Duodenal mucosa (tissue), 2 donors: ENCODE measurements around the gene C19orf33.
A peak's percentile ranks its signal among the peaks of the same experiment; 100 is the strongest.

ENCODE experiments used
- H3K27ac ChIP-seq: one replicate; pipeline ENCODE4 v1.7.0; 2013; ENCODE audit warnings: low read depth, low read length
- H3K27me3 ChIP-seq, 2 donors: one replicate each; pipeline ENCODE4 v1.7.0; 2013; ENCODE audit warnings: low read length in 2 of 2, control low read depth in 1 of 2; ENCODE audit not compliant: insufficient read depth in 2 of 2, control insufficient read depth in 1 of 2
- H3K36me3 ChIP-seq, 2 donors: one replicate each; pipeline ENCODE4 v1.7.0; 2013; ENCODE audit warnings: low read length in 2 of 2, control low read depth in 1 of 2; ENCODE audit not compliant: insufficient read depth in 2 of 2, control insufficient read depth in 1 of 2
- H3K4me1 ChIP-seq, 2 donors: one replicate each; pipeline ENCODE4 v1.7.0; 2013; ENCODE audit warnings: low read length in 2 of 2, control low read depth in 1 of 2; ENCODE audit not compliant: insufficient read depth in 2 of 2, control insufficient read depth in 1 of 2
- H3K4me3 ChIP-seq, 2 donors: one replicate each; pipeline ENCODE4 v1.7.0; 2013; ENCODE audit warnings: low read length in 2 of 2, low read depth in 1 of 2
- H3K9ac ChIP-seq, 2 donors: one replicate each; pipeline ENCODE4 v1.7.0; 2013; ENCODE audit warnings: low read length in 2 of 2, low read depth in 1 of 2
- H3K9me3 ChIP-seq, 2 donors: one replicate each; pipeline ENCODE4 v1.7.0; 2013; ENCODE audit warnings: low read length in 2 of 2, control low read depth in 1 of 2; ENCODE audit not compliant: control insufficient read depth in 1 of 2

Gene C19orf33

GRCh38 chr19:38308006-38308766 is 4.1 kb downstream of the C19orf33 start:
- H3K36me3 ChIP-seq: peaks cover 4 to 25% of the 10 kb centered on the region in 2 donors
- no peaks in the 10 kb centered on the region for H3K27me3 ChIP-seq
- H3K9me3 ChIP-seq: no peaks in the 10 kb centered on the region
- H3K4me1 ChIP-seq: peaks cover 0 to 11% of the 10 kb centered on the region in 2 donors
- H3K27ac ChIP-seq: no peak overlapping the region
- H3K4me3 ChIP-seq: no peak overlapping the region
- H3K9ac ChIP-seq: no peak overlapping the region

- H3K27ac ChIP-seq: no peak overlapping the region
- H3K9ac ChIP-seq: no peak overlapping the region
- H3K36me3 ChIP-seq: peaks cover 4 to 25% of the 10 kb centered on the region in 2 donors
- H3K27me3 ChIP-seq: no peaks in the 10 kb centered on the region
- peaks cover 0 to 5% of the 10 kb centered on the region in 2 donors for H3K4me1 ChIP-seq
- H3K9me3 ChIP-seq: no peaks in the 10 kb centered on the region
- no peak overlapping the region for H3K4me3 ChIP-seq
Measured at GRCh38 chr19:38308926-38309614, 5.0 kb downstream of the C19orf33 start.

- H3K9me3 ChIP-seq: no peaks in the 10 kb centered on the region
- H3K27ac ChIP-seq: no peak overlapping the region
- peaks cover 0 to 2% of the 10 kb centered on the region in 2 donors for H3K4me1 ChIP-seq
- no peak overlapping the region for H3K4me3 ChIP-seq
- H3K9ac ChIP-seq: no peak overlapping the region
- H3K27me3 ChIP-seq: no peaks in the 10 kb centered on the region
- H3K36me3 ChIP-seq: peaks cover 4 to 25% of the 10 kb centered on the region in 2 donors
Measured at GRCh38 chr19:38309615-38310278, 5.7 kb downstream of the C19orf33 start.

- Histone ChIP-seq H3K9ac (no peak overlapping the region), H3K4me3 (no peak overlapping the region), H3K9me3 (no peaks in the 10 kb centered on the region), H3K4me1 (peaks cover 2 to 3% of the 10 kb centered on the region in 2 donors), H3K36me3 (peaks cover 4 to 25% of the 10 kb centered on the region in 2 donors), H3K27ac (no peak overlapping the region), H3K27me3 (no peaks in the 10 kb centered on the region)
Measured at GRCh38 chr19:38310279-38310670, 6.2 kb downstream of the C19orf33 start.

GRCh38 chr19:38310986-38311385 is 6.9 kb downstream of the C19orf33 start:
- Histone ChIP-seq H3K27me3 (no peaks in the 10 kb centered on the region), H3K4me1 (peaks cover 3 to 5% of the 10 kb centered on the region in 2 donors), H3K27ac (no peak overlapping the region), H3K9me3 (no peaks in the 10 kb centered on the region), H3K4me3 (no peak overlapping the region), H3K9ac (no peak overlapping the region), H3K36me3 (peaks cover 4 to 25% of the 10 kb centered on the region in 2 donors)

- Histone ChIP-seq H3K27me3 (no peaks in the 10 kb centered on the region), H3K36me3 (no peaks in the 10 kb centered on the region), H3K9me3 (no peaks in the 10 kb centered on the region), H3K9ac (peak within 1 kb of the TSS; percentile 75 to 90), H3K27ac (peak within 1 kb of the TSS; percentile 68), H3K4me1 (peaks cover 12 to 16% of the 10 kb centered on the region in 2 donors), H3K4me3 (peak within 1 kb of the TSS; percentile 71 to 84)
Measured at GRCh38 chr19:38315657-38316476, 11.8 kb downstream of the C19orf33 start, which contains the start of gene YIF1B. Gene YIF1B, minus strand, starts transcription at chr19:38315947. Its CDS starts 30 bp downstream, at chr19:38315917.

GRCh38 chr19:38316477-38317067 is 12.5 kb downstream of the C19orf33 start:
- peaks cover 12 to 22% of the 10 kb centered on the region in 2 donors for H3K4me1 ChIP-seq

GRCh38 chr19:38317104-38317612 is 13.1 kb downstream of the C19orf33 start:
- Histone ChIP-seq H3K27ac (no peak overlapping the region), H3K4me1 (peaks cover 12 to 26% of the 10 kb centered on the region in 2 donors), H3K36me3 (no peaks in the 10 kb centered on the region), H3K4me3 (peak overlapping the region; percentile 1 to 28), H3K9ac (no peak overlapping the region), H3K9me3 (no peaks in the 10 kb centered on the region), H3K27me3 (no peaks in the 10 kb centered on the region)

More at GRCh38 chr19:38316477-38317067, 12.5 kb downstream of the C19orf33 start:
- Histone ChIP-seq H3K9ac (peak overlapping the region; percentile 62 to 68), H3K9me3 (no peaks in the 10 kb centered on the region), H3K27ac (peak overlapping the region; percentile 68), H3K4me3 (peak overlapping the region; percentile 53 to 62), H3K36me3 (no peaks in the 10 kb centered on the region), H3K27me3 (no peaks in the 10 kb centered on the region)

GRCh38 chr19:38318660-38319059 is 14.6 kb downstream of the C19orf33 start:
- Histone ChIP-seq H3K27ac (peak overlapping the region; percentile 2), H3K27me3 (no peaks in the 10 kb centered on the region), H3K4me1 (peaks cover 12 to 26% of the 10 kb centered on the region in 2 donors), H3K4me3 (peak overlapping the region in 1 of 2 donors; percentile 73), H3K9me3 (no peaks in the 10 kb centered on the region), H3K36me3 (no peaks in the 10 kb centered on the region), H3K9ac (peak overlapping the region in 1 of 2 donors; percentile 2)
